ENCODE measurements around the gene FXR2. TPM values are rescaled to one million over a fixed set of nuclear protein-coding genes. Genes with fewer than 3 reads are reported as not detected.

The FXR2 gene
- total RNA-seq: 10 to 100 TPM; 32.1 to 35.7 (median 33.9) TPM

GRCh38 chr17:7614425-7615264 is at the start of gene FXR2:
FXR2 (minus strand) TSS chr17:7614897; CDS start chr17:7614532, 365 bp downstream.
- TF ChIP-seq POLR2A (IDR thresholded peaks at IDR 0.05): peak in 1 of 2 donors; percentile 46
- peak in 1 of 3 donors; percentile 21 for TF ChIP-seq CTCF (IDR thresholded peaks at IDR 0.05)
- DNase-seq (ENCODE audit: low spot score in 2 of 2): peak; percentile 100
- intact Hi-C loops (cut with DNase I; ENCODE audit: low total_unique reads): no loop called here
- H3K4me3 ChIP-seq (ENCODE audit: low read depth, poor library complexity, severe bottlenecking): peak within 1 kb of the TSS; percentile 76
- 1% methylated on average over 42 to 84 of the region's 93 CpGs for WGBS, 2 donors

- 49 to 57% methylated on average over 10 of the region's 10 CpGs for WGBS, 2 donors
- no peak for DNase-seq (ENCODE audit: low spot score in 2 of 2)
- H3K4me3 ChIP-seq (ENCODE audit: low read depth, poor library complexity, severe bottlenecking): no peak overlapping the region
- TF ChIP-seq POLR2A (IDR thresholded peaks at IDR 0.05): no peak
- TF ChIP-seq CTCF (IDR thresholded peaks at IDR 0.05): no peak
- intact Hi-C loops (cut with DNase I; ENCODE audit: low total_unique reads): no loop called here
These were observed 42.4 kb upstream of the FXR2 start for GRCh38 chr17:7656958-7657609.

GRCh38 chr17:7655541-7655840 is 40.8 kb upstream of the FXR2 start:
- 91 to 92% methylated on average over 17 of the region's 17 CpGs for WGBS, 2 donors
- intact Hi-C loops (cut with DNase I; ENCODE audit: low total_unique reads): no loop called here
- TF ChIP-seq POLR2A (IDR thresholded peaks at IDR 0.05) (no peak), CTCF (IDR thresholded peaks at IDR 0.05) (no peak)
- H3K4me3 ChIP-seq (ENCODE audit: low read depth, poor library complexity, severe bottlenecking): no peak overlapping the region
- DNase-seq (ENCODE audit: low spot score in 2 of 2): no peak

GRCh38 chr17:7654832-7655540 is 40.3 kb upstream of the FXR2 start:
- 79 to 81% methylated on average over 16 of the region's 16 CpGs for WGBS, 2 donors
- intact Hi-C loops (cut with DNase I; ENCODE audit: low total_unique reads): no loop called here
- TF ChIP-seq POLR2A (IDR thresholded peaks at IDR 0.05) (no peak), CTCF (IDR thresholded peaks at IDR 0.05) (no peak)
- DNase-seq (ENCODE audit: low spot score in 2 of 2): no peak
- no peak overlapping the region for H3K4me3 ChIP-seq (ENCODE audit: low read depth, poor library complexity, severe bottlenecking)

GRCh38 chr17:7652388-7653356 is 38.0 kb upstream of the FXR2 start:
- 60 to 71% methylated on average over 12 of the region's 12 CpGs for WGBS, 2 donors
- H3K4me3 ChIP-seq (ENCODE audit: low read depth, poor library complexity, severe bottlenecking): no peak overlapping the region
- TF ChIP-seq CTCF (IDR thresholded peaks at IDR 0.05) (no peak), POLR2A (IDR thresholded peaks at IDR 0.05) (no peak)
- no peak for DNase-seq (ENCODE audit: low spot score in 2 of 2)
- intact Hi-C loops (cut with DNase I; ENCODE audit: low total_unique reads): no loop called here

All from lower leg skin (tissue), 4 donors.